Measurements from ENCODE around the gene ECI1.

Gene ECI1

DNA sequence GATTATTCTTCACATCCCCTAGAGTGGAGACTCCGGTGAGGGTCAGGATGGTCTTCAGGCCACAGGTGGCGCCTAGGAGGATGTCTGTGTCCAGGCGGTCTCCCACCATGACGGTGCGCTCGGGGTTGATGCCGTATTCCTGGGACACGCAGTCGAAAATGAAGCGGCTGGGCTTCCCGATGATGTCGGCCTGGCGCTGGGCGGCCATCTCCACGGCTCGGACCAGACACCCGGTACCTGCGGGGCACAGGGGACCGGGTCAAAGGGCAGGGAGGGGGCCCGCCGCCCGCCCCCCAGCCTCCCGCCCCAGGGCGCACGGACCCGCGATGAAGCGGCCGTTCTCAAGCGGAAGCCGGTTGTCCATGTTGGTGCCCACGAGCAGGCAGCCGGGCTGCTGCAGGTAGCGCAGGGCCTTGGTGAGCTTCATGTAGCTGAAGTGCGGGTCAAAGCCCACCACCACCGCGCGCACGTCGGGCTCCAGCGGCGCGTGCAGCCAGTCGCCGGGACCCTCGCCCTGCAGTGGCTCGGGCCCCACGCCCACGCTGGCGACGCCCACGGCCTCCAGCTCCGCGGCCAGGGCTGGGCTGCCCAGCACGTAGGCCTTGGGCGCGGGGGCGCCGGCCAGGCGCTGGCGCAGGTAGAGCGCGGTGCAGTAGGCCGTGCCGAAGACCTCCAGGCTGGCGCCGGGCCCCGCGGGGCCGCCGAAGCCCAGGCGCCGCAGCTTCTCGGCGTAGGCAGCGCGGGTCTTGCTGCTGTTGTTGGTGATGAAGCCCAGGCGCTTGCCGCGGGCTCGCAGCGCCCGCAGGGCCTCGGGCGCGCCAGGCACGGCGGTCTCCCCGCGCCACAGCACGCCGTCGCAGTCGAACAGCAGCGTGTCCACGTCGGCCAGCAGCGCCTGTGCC is 37.3 kb downstream of the ECI1 start:
- H3K9ac ChIP-seq (ENCODE audit: low read length): peak overlapping the region; percentile 92
- peaks cover 21% of the 10 kb centered on the region for H3K4me1 ChIP-seq (ENCODE audit: control insufficient read depth, insufficient read depth, low read length)
- no peaks in the 10 kb centered on the region for H3K9me3 ChIP-seq (ENCODE audit: control insufficient read depth, low read length)
- H3K36me3 ChIP-seq (ENCODE audit: control insufficient read depth, insufficient read depth, low read length, severe bottlenecking): peaks cover 6% of the 10 kb centered on the region
- peak; percentile 27 for DNase-seq (ENCODE audit: low read depth)
- H3K4me3 ChIP-seq (ENCODE audit: low read length): peak overlapping the region; percentile 91
- no peaks in the 10 kb centered on the region for H3K27me3 ChIP-seq (replicated peaks; ENCODE audit: control insufficient read depth, insufficient read depth, low read length)

DNA sequence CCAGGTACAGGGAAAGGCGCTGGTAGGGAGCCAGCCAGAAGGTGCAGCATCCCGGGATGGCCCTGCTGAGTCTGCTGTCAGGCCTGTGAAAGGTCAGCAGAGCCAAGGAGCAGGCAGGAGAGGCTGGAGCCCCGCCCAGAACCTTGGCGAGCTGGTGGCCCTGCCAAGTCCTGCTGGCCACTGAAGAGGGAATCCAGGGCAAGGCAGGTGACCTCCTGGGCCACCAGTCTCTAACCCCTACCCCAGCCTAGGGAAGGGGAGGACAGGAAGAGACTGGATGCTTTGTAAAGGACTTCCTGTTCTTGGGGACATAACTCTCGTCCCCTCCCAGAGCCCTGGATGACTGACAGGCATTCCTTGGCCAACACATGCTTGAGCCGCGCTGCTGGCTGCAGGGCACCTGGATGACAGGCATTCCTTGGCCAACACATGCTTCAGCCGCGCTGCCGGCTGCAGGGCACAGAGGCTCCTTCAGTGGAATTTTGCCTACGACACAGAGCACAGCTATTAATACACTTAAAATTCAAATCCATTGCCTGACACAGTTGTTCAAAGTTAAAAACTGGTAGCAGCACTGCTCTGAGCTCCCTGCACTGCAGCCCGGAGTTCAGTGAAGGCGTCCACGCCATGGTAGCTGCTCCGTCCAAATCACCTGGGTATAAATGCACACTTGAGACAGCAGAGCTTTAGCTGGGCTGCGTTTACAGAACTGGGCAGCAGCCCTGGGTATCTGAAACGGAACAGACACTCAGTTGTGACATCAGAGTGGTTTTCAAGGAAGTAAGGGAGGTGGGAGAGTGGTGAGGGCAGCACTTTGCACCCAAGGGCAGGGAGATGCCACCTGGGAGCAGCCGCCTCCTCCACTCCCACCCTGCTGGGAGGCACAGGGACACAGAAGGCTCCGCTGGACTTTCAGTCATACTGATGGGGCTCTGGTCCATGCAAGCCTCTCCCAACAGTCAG is 38.7 kb downstream of the ECI1 start:
- Histone ChIP-seq H3K4me1 (ENCODE audit: control insufficient read depth, insufficient read depth, low read length) (peaks cover 21% of the 10 kb centered on the region), H3K36me3 (ENCODE audit: control insufficient read depth, insufficient read depth, low read length, severe bottlenecking) (peaks cover 18% of the 10 kb centered on the region)
- DNase-seq (ENCODE audit: low read depth): no peak

DNA sequence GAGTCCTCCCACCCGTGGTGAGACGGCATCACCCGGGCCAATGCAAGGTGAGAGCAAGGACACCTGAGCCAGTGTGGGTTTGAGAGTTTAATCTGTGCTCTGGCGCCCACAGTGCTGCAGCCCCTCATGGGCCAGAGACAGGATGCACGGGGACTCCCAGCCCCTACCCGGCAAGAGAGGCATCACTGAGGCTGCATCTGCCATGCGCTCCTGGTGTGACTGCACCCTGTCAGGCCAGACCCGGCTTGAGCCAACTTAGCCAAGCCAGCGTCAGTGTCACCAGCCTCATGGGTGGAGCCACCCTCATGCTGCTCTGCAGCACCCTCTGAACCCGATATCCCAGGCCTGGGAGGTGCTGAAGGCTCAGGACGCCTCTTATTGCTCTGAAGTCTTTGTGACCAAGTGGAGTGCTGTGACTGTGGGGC is 39.5 kb downstream of the ECI1 start:
- H3K36me3 ChIP-seq (ENCODE audit: control insufficient read depth, insufficient read depth, low read length, severe bottlenecking): peaks cover 25% of the 10 kb centered on the region
- H3K9ac ChIP-seq (ENCODE audit: low read length): peak overlapping the region; percentile 48
- no peaks in the 10 kb centered on the region for H3K9me3 ChIP-seq (ENCODE audit: control insufficient read depth, low read length)
- H3K4me1 ChIP-seq (ENCODE audit: control insufficient read depth, insufficient read depth, low read length): peaks cover 25% of the 10 kb centered on the region
- peak overlapping the region; percentile 91 for H3K4me3 ChIP-seq (ENCODE audit: low read length)
- no peak for DNase-seq (ENCODE audit: low read depth)
- H3K27me3 ChIP-seq (replicated peaks; ENCODE audit: control insufficient read depth, insufficient read depth, low read length): no peaks in the 10 kb centered on the region

More for the DNA sequence above, 38.7 kb downstream of the ECI1 start:
- Histone ChIP-seq H3K4me3 (ENCODE audit: low read length) (peak overlapping the region; percentile 91), H3K27me3 (replicated peaks; ENCODE audit: control insufficient read depth, insufficient read depth, low read length) (no peaks in the 10 kb centered on the region), H3K9ac (ENCODE audit: low read length) (peak overlapping the region; percentile 92), H3K9me3 (ENCODE audit: control insufficient read depth, low read length) (no peaks in the 10 kb centered on the region)

DNA sequence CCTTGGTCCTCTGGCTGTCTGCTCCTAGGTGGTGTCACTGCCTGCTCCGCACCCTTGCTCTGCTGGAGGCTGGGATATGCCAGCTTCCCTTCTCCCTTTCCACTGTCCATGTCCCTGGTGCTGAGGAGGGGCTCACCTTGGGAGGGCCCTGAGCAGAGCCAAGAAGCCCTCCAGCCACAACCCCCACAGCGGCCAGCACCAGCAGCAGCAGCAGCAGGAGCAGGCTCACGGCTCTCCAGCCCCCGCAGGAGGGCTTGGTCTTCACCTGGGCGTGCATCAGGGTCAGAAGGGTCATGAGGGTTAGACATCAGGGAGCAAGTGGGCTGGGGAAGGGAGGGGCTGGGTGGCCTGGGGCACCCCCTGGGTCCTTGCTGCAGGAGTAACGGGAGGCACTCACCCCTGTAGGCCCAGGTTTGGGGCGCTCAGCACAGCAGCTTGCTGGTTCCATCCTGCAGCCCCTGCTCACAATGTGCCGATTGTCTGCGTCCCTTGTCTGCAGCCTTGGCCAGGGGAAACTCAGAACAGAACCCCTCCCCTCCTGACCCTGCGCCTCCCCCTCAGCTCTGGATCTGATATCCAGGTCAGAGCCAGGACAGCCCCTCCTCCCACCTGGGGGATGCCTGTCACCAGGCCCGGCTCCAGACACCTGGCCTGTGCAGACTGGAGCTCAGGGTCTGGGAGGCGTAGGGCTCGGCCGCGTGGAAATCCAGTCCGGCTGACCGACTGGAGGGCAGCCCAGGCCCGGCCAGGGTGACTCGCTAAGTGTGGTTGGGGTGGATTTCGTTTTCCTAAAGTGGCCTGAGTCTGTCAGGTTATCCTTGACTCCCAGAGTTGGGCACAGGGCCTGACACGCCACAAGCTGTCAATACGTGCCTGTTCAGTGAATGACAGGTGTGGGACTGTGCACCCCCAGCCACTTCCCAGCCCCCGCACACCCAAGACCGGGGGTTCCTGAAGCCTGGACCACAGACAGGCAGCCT is 40.7 kb downstream of the ECI1 start, which contains the start of gene BRICD5:
TSS of gene BRICD5 (minus strand) at position 478 of the 980 bp plus-strand sequence. CDS start at position 448, 30 bp downstream.
- Histone ChIP-seq H3K4me1 (ENCODE audit: control insufficient read depth, insufficient read depth, low read length) (peaks cover 34% of the 10 kb centered on the region), H3K4me3 (ENCODE audit: low read length) (no peak within 1 kb of the TSS), H3K27me3 (replicated peaks; ENCODE audit: control insufficient read depth, insufficient read depth, low read length) (no peaks in the 10 kb centered on the region), H3K9ac (ENCODE audit: low read length) (peak within 1 kb of the TSS; percentile 48), H3K36me3 (ENCODE audit: control insufficient read depth, insufficient read depth, low read length, severe bottlenecking) (peaks cover 26% of the 10 kb centered on the region), H3K9me3 (ENCODE audit: control insufficient read depth, low read length) (no peaks in the 10 kb centered on the region)
- DNase-seq (ENCODE audit: low read depth): no peak

DNA sequence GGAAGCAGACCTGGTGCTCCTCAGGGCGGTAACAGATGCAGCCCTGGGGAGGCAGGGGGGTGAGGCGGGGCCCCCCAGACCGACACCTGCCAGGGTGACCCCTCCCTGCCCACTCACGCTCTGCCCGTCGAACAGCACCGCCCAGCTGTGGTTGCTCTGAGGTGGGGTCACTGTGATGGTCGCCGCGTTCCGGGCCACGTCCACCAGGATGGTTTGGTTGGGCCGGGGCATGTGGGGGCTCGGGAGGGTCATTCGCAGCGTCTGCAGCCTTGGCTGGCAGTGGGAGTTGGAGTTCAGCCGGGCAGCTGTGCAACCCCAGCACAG is 41.4 kb downstream of the ECI1 start:
- Histone ChIP-seq H3K4me1 (ENCODE audit: control insufficient read depth, insufficient read depth, low read length) (peaks cover 34% of the 10 kb centered on the region), H3K9ac (ENCODE audit: low read length) (no peak overlapping the region), H3K4me3 (ENCODE audit: low read length) (no peak overlapping the region), H3K27me3 (replicated peaks; ENCODE audit: control insufficient read depth, insufficient read depth, low read length) (no peaks in the 10 kb centered on the region), H3K9me3 (ENCODE audit: control insufficient read depth, low read length) (no peaks in the 10 kb centered on the region), H3K36me3 (ENCODE audit: control insufficient read depth, insufficient read depth, low read length, severe bottlenecking) (peaks cover 26% of the 10 kb centered on the region)
- no peak for DNase-seq (ENCODE audit: low read depth)

DNA sequence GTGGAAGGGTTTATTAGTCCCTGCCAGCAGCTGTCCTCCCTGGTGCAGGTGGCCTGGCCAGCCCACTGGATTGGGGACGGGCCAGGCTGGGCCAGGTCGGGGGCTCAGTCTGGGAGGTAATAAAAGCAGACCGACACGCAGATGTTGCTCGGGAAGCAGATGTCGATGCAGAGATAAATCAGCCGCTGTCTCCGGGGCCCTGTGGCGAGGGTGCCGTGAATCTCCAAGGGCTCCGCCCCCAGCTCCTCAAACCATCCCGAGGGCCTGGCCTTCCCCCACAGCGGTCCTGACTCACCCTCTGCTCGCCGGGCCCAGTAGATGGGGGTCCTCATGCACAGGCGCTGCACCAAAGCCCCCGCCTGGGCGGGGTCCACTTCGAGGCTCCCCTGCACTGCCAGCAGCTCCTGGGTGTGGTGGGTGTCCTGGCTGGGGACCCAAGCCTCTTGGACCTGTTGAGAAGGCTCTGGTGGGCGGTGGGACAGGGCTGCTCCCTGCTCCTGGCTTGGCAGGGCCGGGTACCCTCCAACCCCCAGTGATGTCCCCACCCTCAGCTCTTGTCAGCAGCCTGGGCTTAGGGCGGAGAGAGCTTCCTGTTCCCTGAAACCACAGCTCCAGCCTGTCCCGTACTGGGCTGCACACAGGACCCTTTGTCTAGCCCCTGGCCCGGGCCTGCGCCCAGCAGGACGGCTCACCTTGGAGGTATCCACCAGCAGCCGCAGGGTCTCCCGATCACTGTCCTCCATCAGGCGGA is 42.0 kb downstream of the ECI1 start:
- no peak overlapping the region for H3K4me3 ChIP-seq (ENCODE audit: low read length)
- no peaks in the 10 kb centered on the region for H3K9me3 ChIP-seq (ENCODE audit: control insufficient read depth, low read length)
- DNase-seq (ENCODE audit: low read depth): no peak
- H3K4me1 ChIP-seq (ENCODE audit: control insufficient read depth, insufficient read depth, low read length): peaks cover 38% of the 10 kb centered on the region
- H3K9ac ChIP-seq (ENCODE audit: low read length): no peak overlapping the region
- H3K27me3 ChIP-seq (replicated peaks; ENCODE audit: control insufficient read depth, insufficient read depth, low read length): no peaks in the 10 kb centered on the region
- H3K36me3 ChIP-seq (ENCODE audit: control insufficient read depth, insufficient read depth, low read length, severe bottlenecking): peaks cover 26% of the 10 kb centered on the region

DNA sequence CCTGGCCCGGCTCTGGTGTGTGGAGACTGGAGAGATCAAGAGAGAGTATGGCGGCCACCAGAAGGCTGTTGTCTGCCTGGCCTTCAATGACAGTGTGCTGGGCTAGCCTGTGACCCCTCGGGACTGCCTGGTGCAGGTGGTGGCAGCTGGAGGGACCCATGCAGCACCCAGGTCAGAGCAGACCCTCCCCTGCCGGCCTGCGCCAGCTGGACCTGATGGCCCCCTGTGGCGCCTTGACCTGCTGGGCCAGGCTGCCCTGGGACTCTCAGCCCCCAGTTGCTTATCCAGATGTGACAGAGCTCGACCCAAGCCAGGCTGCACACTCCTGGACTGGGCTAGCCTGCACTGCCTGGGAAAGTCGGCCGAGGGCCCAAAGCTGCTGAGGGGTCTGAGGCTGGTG is 42.6 kb downstream of the ECI1 start:
- Histone ChIP-seq H3K36me3 (ENCODE audit: control insufficient read depth, insufficient read depth, low read length, severe bottlenecking) (peaks cover 26% of the 10 kb centered on the region), H3K4me3 (ENCODE audit: low read length) (no peak overlapping the region), H3K9me3 (ENCODE audit: control insufficient read depth, low read length) (no peaks in the 10 kb centered on the region), H3K27me3 (replicated peaks; ENCODE audit: control insufficient read depth, insufficient read depth, low read length) (no peaks in the 10 kb centered on the region), H3K4me1 (ENCODE audit: control insufficient read depth, insufficient read depth, low read length) (peaks cover 37% of the 10 kb centered on the region), H3K9ac (ENCODE audit: low read length) (no peak overlapping the region)
- no peak for DNase-seq (ENCODE audit: low read depth)

DNA sequence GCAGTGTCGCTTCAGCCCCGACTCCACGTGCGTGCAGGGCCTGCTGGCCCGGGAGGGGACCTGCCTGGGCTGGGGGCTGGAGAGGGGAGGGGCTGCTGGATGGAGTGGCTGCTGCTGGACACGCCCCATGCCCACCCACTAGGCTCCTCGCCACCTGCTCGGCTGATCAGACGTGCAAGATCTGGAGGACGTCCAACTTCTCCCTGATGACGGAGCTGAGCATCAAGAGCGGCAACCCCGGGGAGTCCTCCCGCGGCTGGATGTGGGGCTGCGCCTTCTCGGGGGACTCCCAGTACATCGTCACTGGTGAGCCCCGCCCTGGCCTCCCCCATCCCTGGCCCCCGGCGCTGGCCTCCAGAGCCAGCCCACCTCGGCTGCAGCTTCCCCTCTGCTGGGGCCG is 43.1 kb downstream of the ECI1 start:
- DNase-seq (ENCODE audit: low read depth): no peak
- H3K9me3 ChIP-seq (ENCODE audit: control insufficient read depth, low read length): no peaks in the 10 kb centered on the region

DNA sequence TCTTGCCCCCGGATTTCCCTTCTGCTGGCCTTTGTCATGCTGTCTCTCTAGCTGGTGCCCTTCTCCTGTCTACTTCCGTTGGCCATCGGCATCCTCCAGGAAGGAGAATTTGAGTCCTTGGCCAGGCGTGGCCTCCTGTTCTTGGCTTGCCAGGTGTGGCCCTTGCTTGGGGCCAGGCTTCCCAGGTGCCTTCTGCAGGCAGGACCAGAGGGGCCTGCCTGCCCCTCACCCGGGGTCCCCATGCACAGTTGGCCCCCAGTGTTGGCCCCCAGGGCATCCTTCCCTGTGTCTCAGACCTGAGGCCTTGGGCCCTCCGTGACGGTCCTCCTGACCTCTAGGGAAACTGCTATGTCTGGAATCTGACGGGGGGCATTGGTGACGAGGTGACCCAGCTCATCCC is 43.5 kb downstream of the ECI1 start:
- DNase-seq (ENCODE audit: low read depth): no peak
- no peaks in the 10 kb centered on the region for H3K9me3 ChIP-seq (ENCODE audit: control insufficient read depth, low read length)
- H3K36me3 ChIP-seq (ENCODE audit: control insufficient read depth, insufficient read depth, low read length, severe bottlenecking): peaks cover 26% of the 10 kb centered on the region
- no peak overlapping the region for H3K4me3 ChIP-seq (ENCODE audit: low read length)
- no peak overlapping the region for H3K9ac ChIP-seq (ENCODE audit: low read length)
- no peaks in the 10 kb centered on the region for H3K27me3 ChIP-seq (replicated peaks; ENCODE audit: control insufficient read depth, insufficient read depth, low read length)
- peaks cover 28% of the 10 kb centered on the region for H3K4me1 ChIP-seq (ENCODE audit: control insufficient read depth, insufficient read depth, low read length)

More for the DNA sequence above, 43.1 kb downstream of the ECI1 start:
- Histone ChIP-seq H3K4me3 (ENCODE audit: low read length) (no peak overlapping the region), H3K4me1 (ENCODE audit: control insufficient read depth, insufficient read depth, low read length) (peaks cover 33% of the 10 kb centered on the region), H3K9ac (ENCODE audit: low read length) (no peak overlapping the region), H3K27me3 (replicated peaks; ENCODE audit: control insufficient read depth, insufficient read depth, low read length) (no peaks in the 10 kb centered on the region), H3K36me3 (ENCODE audit: control insufficient read depth, insufficient read depth, low read length, severe bottlenecking) (peaks cover 26% of the 10 kb centered on the region)

All from adipocyte (in vitro differentiated cells).